GM12878 (cell line): ENCODE data around the gene BOD1L1.

Experiments
- CHD1 ChIP-seq: IDR thresholded peaks from 2 replicates; pipeline ENCODE4 v1.6.1; 2012; ENCODE audit warnings: low read depth, low read length, improper control_type of control experiment
- EZH2 ChIP-seq: IDR thresholded peaks from 2 replicates; pipeline ENCODE4 v1.6.1; 2012; ENCODE audit warnings: low read depth, mild to moderate bottlenecking, control low read depth, inconsistent platforms, low read length, borderline replicate concordance; ENCODE audit not compliant: control insufficient read depth
- MTA3 ChIP-seq: IDR thresholded peaks from 2 replicates; pipeline ENCODE4 v1.6.1; 2012; ENCODE audit warnings: low read length, inconsistent platforms, borderline replicate concordance
- RFX5 ChIP-seq: IDR thresholded peaks from 2 replicates; pipeline ENCODE4 v1.6.1; 2011; ENCODE audit warnings: low read depth, low read length, improper control_type of control experiment
- TAF1 ChIP-seq: IDR thresholded peaks from 2 replicates; pipeline ENCODE4 v1.6.1; 2011; ENCODE audit warnings: mild to moderate bottlenecking, low read depth, low read length, borderline replicate concordance
- TCF12 ChIP-seq: IDR thresholded peaks from 2 replicates; pipeline ENCODE4 v1.6.1; 2011; ENCODE audit warnings: low read depth, mild to moderate bottlenecking, low read length
- ZNF274 ChIP-seq: IDR thresholded peaks from one replicate; pipeline ENCODE4 v1.8.0; 2011; ENCODE audit not compliant: insufficient read length, insufficient read depth
- TF ChIP-seq, protein P1 (sequence below): fragments of 450-650 bp; IDR thresholded peaks from 2 replicates; pipeline ENCODE4 v1.6.1; 2017; ENCODE audit warnings: mild to moderate bottlenecking, moderate library complexity
- TF ChIP-seq, protein P2 (sequence below), 3 experiments: IDR thresholded peaks in 2 of 3; conservative IDR thresholded peaks in 1 of 3; 2 replicates each; pipeline ENCODE4 v1.5.1; 2011; ENCODE audit warnings: low read depth in 3 of 3, low read length in 3 of 3, mild to moderate bottlenecking in 3 of 3, control low read depth in 2 of 3, moderate library complexity in 2 of 3, inconsistent platforms in 1 of 3, mixed read lengths in 1 of 3; ENCODE audit not compliant: control insufficient read depth in 2 of 3, insufficient read depth in 1 of 3; ENCODE audit errors: extremely low read depth in 1 of 3
- TF ChIP-seq, protein P3 (sequence below): IDR thresholded peaks from 2 replicates; pipeline ENCODE4 v1.6.1; 2012; ENCODE audit warnings: low read depth, low read length, improper control_type of control experiment
- TF ChIP-seq, protein P4 (sequence below): fragments of 450-650 bp; formaldehyde crosslinking; IDR thresholded peaks from 2 replicates; pipeline ENCODE4 v1.5.0; 2022; ENCODE audit warnings: mild to moderate bottlenecking, missing genetic modification characterization
- TF ChIP-seq, protein P5 (sequence below): IDR thresholded peaks from 2 replicates; pipeline ENCODE4 v1.6.1; 2011; ENCODE audit warnings: borderline replicate concordance, low read depth, mild to moderate bottlenecking, moderate library complexity, low read length; ENCODE audit not compliant: insufficient read depth, poor library complexity, severe bottlenecking
- TF ChIP-seq, protein P6 (sequence below): fragments of 450-650 bp; IDR thresholded peaks from 2 replicates; pipeline ENCODE4 v1.6.1; 2018; ENCODE audit warnings: mild to moderate bottlenecking, low read depth, moderate library complexity; ENCODE audit not compliant: partially characterized antibody
- TF ChIP-seq, protein P7 (sequence below): IDR thresholded peaks from 2 replicates; pipeline ENCODE4 v1.6.1; 2012; ENCODE audit warnings: improper control_type of control experiment, low read depth, low read length; ENCODE audit not compliant: insufficient replicate concordance

DNA sequence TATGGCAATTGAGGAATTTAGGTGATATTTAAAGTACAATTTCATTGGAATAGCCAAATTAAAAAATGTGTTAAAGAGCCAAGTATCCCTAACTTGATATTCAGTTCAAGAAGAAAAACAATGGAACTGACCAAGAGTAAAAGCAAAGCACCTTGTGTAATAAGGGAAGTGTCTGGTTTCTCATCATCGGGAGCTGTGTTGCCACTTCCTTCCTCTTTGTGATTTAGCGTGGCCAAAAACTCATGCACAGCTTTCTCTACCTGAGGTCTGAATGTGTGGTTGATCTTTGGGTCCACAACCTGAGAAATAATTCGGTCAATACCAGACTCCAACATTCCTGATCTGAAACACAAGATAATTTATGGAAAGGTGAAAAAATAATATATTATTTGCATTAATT, 12.4 kb downstream of the BOD1L1 start:
- TF ChIP-seq, protein P1, sequence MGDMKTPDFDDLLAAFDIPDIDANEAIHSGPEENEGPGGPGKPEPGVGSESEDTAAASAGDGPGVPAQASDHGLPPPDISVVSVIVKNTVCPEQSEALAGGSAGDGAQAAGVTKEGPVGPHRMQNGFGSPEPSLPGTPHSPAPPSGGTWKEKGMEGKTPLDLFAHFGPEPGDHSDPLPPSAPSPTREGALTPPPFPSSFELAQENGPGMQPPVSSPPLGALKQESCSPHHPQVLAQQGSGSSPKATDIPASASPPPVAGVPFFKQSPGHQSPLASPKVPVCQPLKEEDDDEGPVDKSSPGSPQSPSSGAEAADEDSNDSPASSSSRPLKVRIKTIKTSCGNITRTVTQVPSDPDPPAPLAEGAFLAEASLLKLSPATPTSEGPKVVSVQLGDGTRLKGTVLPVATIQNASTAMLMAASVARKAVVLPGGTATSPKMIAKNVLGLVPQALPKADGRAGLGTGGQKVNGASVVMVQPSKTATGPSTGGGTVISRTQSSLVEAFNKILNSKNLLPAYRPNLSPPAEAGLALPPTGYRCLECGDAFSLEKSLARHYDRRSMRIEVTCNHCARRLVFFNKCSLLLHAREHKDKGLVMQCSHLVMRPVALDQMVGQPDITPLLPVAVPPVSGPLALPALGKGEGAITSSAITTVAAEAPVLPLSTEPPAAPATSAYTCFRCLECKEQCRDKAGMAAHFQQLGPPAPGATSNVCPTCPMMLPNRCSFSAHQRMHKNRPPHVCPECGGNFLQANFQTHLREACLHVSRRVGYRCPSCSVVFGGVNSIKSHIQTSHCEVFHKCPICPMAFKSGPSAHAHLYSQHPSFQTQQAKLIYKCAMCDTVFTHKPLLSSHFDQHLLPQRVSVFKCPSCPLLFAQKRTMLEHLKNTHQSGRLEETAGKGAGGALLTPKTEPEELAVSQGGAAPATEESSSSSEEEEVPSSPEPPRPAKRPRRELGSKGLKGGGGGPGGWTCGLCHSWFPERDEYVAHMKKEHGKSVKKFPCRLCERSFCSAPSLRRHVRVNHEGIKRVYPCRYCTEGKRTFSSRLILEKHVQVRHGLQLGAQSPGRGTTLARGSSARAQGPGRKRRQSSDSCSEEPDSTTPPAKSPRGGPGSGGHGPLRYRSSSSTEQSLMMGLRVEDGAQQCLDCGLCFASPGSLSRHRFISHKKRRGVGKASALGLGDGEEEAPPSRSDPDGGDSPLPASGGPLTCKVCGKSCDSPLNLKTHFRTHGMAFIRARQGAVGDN, result no peak
- no peak for TF ChIP-seq EZH2
- TF ChIP-seq, protein P2, sequence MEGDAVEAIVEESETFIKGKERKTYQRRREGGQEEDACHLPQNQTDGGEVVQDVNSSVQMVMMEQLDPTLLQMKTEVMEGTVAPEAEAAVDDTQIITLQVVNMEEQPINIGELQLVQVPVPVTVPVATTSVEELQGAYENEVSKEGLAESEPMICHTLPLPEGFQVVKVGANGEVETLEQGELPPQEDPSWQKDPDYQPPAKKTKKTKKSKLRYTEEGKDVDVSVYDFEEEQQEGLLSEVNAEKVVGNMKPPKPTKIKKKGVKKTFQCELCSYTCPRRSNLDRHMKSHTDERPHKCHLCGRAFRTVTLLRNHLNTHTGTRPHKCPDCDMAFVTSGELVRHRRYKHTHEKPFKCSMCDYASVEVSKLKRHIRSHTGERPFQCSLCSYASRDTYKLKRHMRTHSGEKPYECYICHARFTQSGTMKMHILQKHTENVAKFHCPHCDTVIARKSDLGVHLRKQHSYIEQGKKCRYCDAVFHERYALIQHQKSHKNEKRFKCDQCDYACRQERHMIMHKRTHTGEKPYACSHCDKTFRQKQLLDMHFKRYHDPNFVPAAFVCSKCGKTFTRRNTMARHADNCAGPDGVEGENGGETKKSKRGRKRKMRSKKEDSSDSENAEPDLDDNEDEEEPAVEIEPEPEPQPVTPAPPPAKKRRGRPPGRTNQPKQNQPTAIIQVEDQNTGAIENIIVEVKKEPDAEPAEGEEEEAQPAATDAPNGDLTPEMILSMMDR (IDR thresholded peaks at IDR 0.05 in 2 of 3, conservative IDR thresholded peaks at IDR 0.05 in 1 of 3; ENCODE audit: control insufficient read depth in 2 of 3, extremely low read depth in 1 of 3, insufficient read depth in 1 of 3, low read depth in 3 of 3, low read length in 3 of 3), result no peak
- TF ChIP-seq, protein P3, sequence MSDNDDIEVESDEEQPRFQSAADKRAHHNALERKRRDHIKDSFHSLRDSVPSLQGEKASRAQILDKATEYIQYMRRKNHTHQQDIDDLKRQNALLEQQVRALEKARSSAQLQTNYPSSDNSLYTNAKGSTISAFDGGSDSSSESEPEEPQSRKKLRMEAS, result no peak
- TF ChIP-seq CHD1, result no peak
- TF ChIP-seq, protein P4, sequence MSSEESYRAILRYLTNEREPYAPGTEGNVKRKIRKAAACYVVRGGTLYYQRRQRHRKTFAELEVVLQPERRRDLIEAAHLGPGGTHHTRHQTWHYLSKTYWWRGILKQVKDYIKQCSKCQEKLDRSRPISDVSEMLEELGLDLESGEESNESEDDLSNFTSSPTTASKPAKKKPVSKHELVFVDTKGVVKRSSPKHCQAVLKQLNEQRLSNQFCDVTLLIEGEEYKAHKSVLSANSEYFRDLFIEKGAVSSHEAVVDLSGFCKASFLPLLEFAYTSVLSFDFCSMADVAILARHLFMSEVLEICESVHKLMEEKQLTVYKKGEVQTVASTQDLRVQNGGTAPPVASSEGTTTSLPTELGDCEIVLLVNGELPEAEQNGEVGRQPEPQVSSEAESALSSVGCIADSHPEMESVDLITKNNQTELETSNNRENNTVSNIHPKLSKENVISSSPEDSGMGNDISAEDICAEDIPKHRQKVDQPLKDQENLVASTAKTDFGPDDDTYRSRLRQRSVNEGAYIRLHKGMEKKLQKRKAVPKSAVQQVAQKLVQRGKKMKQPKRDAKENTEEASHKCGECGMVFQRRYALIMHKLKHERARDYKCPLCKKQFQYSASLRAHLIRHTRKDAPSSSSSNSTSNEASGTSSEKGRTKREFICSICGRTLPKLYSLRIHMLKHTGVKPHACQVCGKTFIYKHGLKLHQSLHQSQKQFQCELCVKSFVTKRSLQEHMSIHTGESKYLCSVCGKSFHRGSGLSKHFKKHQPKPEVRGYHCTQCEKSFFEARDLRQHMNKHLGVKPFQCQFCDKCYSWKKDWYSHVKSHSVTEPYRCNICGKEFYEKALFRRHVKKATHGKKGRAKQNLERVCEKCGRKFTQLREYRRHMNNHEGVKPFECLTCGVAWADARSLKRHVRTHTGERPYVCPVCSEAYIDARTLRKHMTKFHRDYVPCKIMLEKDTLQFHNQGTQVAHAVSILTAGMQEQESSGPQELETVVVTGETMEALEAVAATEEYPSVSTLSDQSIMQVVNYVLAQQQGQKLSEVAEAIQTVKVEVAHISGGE (CRISPR knock-in tag), result no peak
- TF ChIP-seq, protein P5, sequence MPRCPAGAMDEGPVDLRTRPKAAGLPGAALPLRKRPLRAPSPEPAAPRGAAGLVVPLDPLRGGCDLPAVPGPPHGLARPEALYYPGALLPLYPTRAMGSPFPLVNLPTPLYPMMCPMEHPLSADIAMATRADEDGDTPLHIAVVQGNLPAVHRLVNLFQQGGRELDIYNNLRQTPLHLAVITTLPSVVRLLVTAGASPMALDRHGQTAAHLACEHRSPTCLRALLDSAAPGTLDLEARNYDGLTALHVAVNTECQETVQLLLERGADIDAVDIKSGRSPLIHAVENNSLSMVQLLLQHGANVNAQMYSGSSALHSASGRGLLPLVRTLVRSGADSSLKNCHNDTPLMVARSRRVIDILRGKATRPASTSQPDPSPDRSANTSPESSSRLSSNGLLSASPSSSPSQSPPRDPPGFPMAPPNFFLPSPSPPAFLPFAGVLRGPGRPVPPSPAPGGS, result no peak
- no peak for TF ChIP-seq ZNF274
- no peak for TF ChIP-seq TAF1
- TF ChIP-seq TCF12, result no peak
- TF ChIP-seq, protein P6, sequence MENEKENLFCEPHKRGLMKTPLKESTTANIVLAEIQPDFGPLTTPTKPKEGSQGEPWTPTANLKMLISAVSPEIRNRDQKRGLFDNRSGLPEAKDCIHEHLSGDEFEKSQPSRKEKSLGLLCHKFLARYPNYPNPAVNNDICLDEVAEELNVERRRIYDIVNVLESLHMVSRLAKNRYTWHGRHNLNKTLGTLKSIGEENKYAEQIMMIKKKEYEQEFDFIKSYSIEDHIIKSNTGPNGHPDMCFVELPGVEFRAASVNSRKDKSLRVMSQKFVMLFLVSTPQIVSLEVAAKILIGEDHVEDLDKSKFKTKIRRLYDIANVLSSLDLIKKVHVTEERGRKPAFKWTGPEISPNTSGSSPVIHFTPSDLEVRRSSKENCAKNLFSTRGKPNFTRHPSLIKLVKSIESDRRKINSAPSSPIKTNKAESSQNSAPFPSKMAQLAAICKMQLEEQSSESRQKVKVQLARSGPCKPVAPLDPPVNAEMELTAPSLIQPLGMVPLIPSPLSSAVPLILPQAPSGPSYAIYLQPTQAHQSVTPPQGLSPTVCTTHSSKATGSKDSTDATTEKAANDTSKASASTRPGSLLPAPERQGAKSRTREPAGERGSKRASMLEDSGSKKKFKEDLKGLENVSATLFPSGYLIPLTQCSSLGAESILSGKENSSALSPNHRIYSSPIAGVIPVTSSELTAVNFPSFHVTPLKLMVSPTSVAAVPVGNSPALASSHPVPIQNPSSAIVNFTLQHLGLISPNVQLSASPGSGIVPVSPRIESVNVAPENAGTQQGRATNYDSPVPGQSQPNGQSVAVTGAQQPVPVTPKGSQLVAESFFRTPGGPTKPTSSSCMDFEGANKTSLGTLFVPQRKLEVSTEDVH, result no peak
- no peak for TF ChIP-seq RFX5
- TF ChIP-seq, protein P7, sequence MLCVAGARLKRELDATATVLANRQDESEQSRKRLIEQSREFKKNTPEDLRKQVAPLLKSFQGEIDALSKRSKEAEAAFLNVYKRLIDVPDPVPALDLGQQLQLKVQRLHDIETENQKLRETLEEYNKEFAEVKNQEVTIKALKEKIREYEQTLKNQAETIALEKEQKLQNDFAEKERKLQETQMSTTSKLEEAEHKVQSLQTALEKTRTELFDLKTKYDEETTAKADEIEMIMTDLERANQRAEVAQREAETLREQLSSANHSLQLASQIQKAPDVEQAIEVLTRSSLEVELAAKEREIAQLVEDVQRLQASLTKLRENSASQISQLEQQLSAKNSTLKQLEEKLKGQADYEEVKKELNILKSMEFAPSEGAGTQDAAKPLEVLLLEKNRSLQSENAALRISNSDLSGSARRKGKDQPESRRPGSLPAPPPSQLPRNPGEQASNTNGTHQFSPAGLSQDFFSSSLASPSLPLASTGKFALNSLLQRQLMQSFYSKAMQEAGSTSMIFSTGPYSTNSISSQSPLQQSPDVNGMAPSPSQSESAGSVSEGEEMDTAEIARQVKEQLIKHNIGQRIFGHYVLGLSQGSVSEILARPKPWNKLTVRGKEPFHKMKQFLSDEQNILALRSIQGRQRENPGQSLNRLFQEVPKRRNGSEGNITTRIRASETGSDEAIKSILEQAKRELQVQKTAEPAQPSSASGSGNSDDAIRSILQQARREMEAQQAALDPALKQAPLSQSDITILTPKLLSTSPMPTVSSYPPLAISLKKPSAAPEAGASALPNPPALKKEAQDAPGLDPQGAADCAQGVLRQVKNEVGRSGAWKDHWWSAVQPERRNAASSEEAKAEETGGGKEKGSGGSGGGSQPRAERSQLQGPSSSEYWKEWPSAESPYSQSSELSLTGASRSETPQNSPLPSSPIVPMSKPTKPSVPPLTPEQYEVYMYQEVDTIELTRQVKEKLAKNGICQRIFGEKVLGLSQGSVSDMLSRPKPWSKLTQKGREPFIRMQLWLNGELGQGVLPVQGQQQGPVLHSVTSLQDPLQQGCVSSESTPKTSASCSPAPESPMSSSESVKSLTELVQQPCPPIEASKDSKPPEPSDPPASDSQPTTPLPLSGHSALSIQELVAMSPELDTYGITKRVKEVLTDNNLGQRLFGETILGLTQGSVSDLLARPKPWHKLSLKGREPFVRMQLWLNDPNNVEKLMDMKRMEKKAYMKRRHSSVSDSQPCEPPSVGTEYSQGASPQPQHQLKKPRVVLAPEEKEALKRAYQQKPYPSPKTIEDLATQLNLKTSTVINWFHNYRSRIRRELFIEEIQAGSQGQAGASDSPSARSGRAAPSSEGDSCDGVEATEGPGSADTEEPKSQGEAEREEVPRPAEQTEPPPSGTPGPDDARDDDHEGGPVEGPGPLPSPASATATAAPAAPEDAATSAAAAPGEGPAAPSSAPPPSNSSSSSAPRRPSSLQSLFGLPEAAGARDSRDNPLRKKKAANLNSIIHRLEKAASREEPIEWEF, result no peak
- TF ChIP-seq MTA3, result no peak
